SK-N-SH treated with all-trans-retinoic acid at 6 μM for 48 hours (cell line): ENCODE measurements around the gene WFS1.

Experiments
- ATAC-seq: fragments of 200-7000 bp; cut with Tn5 transposase; 3 replicates; pipeline ENCODE4 v1.9.1; 2020; ENCODE audit warnings: mild to moderate bottlenecking, moderate library complexity
- ARNTL ChIP-seq: fragments of 450-650 bp; formaldehyde crosslinking; IDR thresholded peaks from 2 replicates; pipeline ENCODE4 v1.5.0; 2020; ENCODE audit warnings: low read depth, mild to moderate bottlenecking, moderate library complexity, borderline replicate concordance
- BACH2 ChIP-seq: fragments of 250-450 bp; sonication (Bioruptor Pico); IDR thresholded peaks from 2 replicates; pipeline ENCODE4 v1.9.0; 2021; ENCODE audit warnings: mild to moderate bottlenecking, borderline replicate concordance
- CSDC2 ChIP-seq: fragments of 250-450 bp; sonication (Bioruptor Pico); IDR thresholded peaks from 2 replicates; pipeline ENCODE4 v1.5.0; 2020; ENCODE audit warnings: mild to moderate bottlenecking, moderate library complexity
- ISL1 ChIP-seq: fragments of 250-450 bp; sonication (Bioruptor Pico); IDR thresholded peaks from 2 replicates; pipeline ENCODE4 v2.1.2; 2022; ENCODE audit warnings: mild to moderate bottlenecking, moderate library complexity
- OSR1 ChIP-seq: fragments of 250-450 bp; sonication (Bioruptor Pico); IDR thresholded peaks from 2 replicates; pipeline ENCODE4 v1.8.0; 2022; ENCODE audit warnings: moderate library complexity, mild to moderate bottlenecking, inconsistent platforms
- PATZ1 ChIP-seq: fragments of 250-450 bp; sonication (Bioruptor Pico); IDR thresholded peaks from 2 replicates; pipeline ENCODE4 v1.8.0; 2020; ENCODE audit warnings: mild to moderate bottlenecking, moderate library complexity, borderline replicate concordance
- POU6F1 ChIP-seq: fragments of 250-450 bp; sonication (Bioruptor Pico); IDR thresholded peaks from 2 replicates; pipeline ENCODE4 v1.8.0; 2021; ENCODE audit warnings: low read depth, mild to moderate bottlenecking, moderate library complexity, borderline replicate concordance
- PPARA ChIP-seq: fragments of 250-450 bp; sonication (Bioruptor Pico); IDR thresholded peaks from 2 replicates; pipeline ENCODE4 v1.5.0; 2020; ENCODE audit warnings: mild to moderate bottlenecking, borderline replicate concordance
- RARB ChIP-seq: fragments of 250-450 bp; sonication (Bioruptor Pico); IDR thresholded peaks from 2 replicates; pipeline ENCODE4 v1.8.0; 2021; ENCODE audit warnings: mild to moderate bottlenecking, moderate library complexity
- SNAI2 ChIP-seq: fragments of 250-450 bp; sonication (Bioruptor Pico); IDR thresholded peaks from 2 replicates; pipeline ENCODE4 v1.5.0; 2020; ENCODE audit warnings: mild to moderate bottlenecking, moderate library complexity
- TOX ChIP-seq: fragments of 250-450 bp; sonication (Bioruptor Pico); IDR thresholded peaks from 2 replicates; pipeline ENCODE4 v1.8.0; 2021; ENCODE audit warnings: mild to moderate bottlenecking, moderate library complexity, borderline replicate concordance
- TSHZ2 ChIP-seq: fragments of 250-450 bp; sonication (Bioruptor Pico); IDR thresholded peaks from 2 replicates; pipeline ENCODE4 v1.5.0; 2020; ENCODE audit warnings: mild to moderate bottlenecking, moderate library complexity
- ZC3H10 ChIP-seq: fragments of 250-450 bp; sonication (Bioruptor Pico); IDR thresholded peaks from 2 replicates; pipeline ENCODE4 v1.5.1; 2021; ENCODE audit warnings: mild to moderate bottlenecking, moderate library complexity
- ZFP3 ChIP-seq: fragments of 250-450 bp; sonication (Bioruptor Pico); IDR thresholded peaks from 2 replicates; pipeline ENCODE4 v1.5.0; 2020; ENCODE audit warnings: mild to moderate bottlenecking, moderate library complexity
- ZFP30 ChIP-seq: fragments of 450-650 bp; formaldehyde crosslinking; IDR thresholded peaks from 2 replicates; pipeline ENCODE4 v1.5.0; 2022; ENCODE audit warnings: mild to moderate bottlenecking, moderate library complexity
- ZNF70 ChIP-seq: fragments of 450-650 bp; formaldehyde crosslinking; IDR thresholded peaks from 2 replicates; pipeline ENCODE4 v1.5.0; 2020; ENCODE audit warnings: mild to moderate bottlenecking, moderate library complexity

WFS1 gene

GRCh38 chr4:6347511-6348045, 77.9 kb downstream of the WFS1 start:
- no peak for TF ChIP-seq SNAI2
- TF ChIP-seq RARB (CRISPR knock-in tag): no peak
- no peak for TF ChIP-seq ZFP30 (CRISPR knock-in tag)
- TF ChIP-seq PATZ1 (CRISPR knock-in tag): no peak
- no peak for TF ChIP-seq CSDC2 (CRISPR knock-in tag)
- no peak for TF ChIP-seq TOX (CRISPR knock-in tag)
- no peak for TF ChIP-seq ZFP3 (CRISPR knock-in tag)
- TF ChIP-seq ARNTL (CRISPR knock-in tag): no peak
- no peak for TF ChIP-seq ZC3H10 (CRISPR knock-in tag)
- TF ChIP-seq PPARA (CRISPR knock-in tag): no peak
- no peak for TF ChIP-seq ZNF70
- TF ChIP-seq ISL1 (CRISPR knock-in tag): no peak
- TF ChIP-seq OSR1 (CRISPR knock-in tag): no peak
- no peak for TF ChIP-seq BACH2 (CRISPR knock-in tag)
- TF ChIP-seq TSHZ2 (CRISPR knock-in tag): no peak
- ATAC-seq: no peak

- ATAC-seq: no peak
- no peak for TF ChIP-seq PATZ1 (CRISPR knock-in tag)
- TF ChIP-seq ARNTL (CRISPR knock-in tag): no peak
- no peak for TF ChIP-seq POU6F1 (CRISPR knock-in tag)
- no peak for TF ChIP-seq ZC3H10 (CRISPR knock-in tag)
- TF ChIP-seq ZFP30 (CRISPR knock-in tag): no peak
- TF ChIP-seq TSHZ2 (CRISPR knock-in tag): no peak
- no peak for TF ChIP-seq RARB (CRISPR knock-in tag)
- no peak for TF ChIP-seq SNAI2
- TF ChIP-seq ISL1 (CRISPR knock-in tag): no peak
- TF ChIP-seq BACH2 (CRISPR knock-in tag): no peak
- TF ChIP-seq OSR1 (CRISPR knock-in tag): no peak
- no peak for TF ChIP-seq PPARA (CRISPR knock-in tag)
Observed at GRCh38 chr4:6348408-6348807, 78.8 kb downstream of the WFS1 start.
